Measurements from ENCODE around the gene UACA. TPM values are rescaled to one million over a fixed set of nuclear protein-coding genes. Genes with fewer than 3 reads are reported as not detected.
"Not testable (repeated sequence)": the region's sequence is repeated elsewhere in the genome, so short reads cannot be mapped to it uniquely, and the experiment has no call there.

The UACA gene
- total and polyA plus RNA-seq, 2 donors = 12.8 to 195 TPM

GRCh38 chr15:70617911-70618287 lies 145.5 kb downstream of the UACA start:
- DNase-seq (ENCODE audit: extremely low spot score) = no peak
- no peaks in the 10 kb centered on the region for H3K36me3 ChIP-seq (ENCODE audit: insufficient read depth)
- H3K4me3 ChIP-seq (ENCODE audit: low read depth, low read length) = no peak overlapping the region
- no peaks in the 10 kb centered on the region for H3K4me1 ChIP-seq (ENCODE audit: insufficient read depth)
- 88% methylated on average over 4 of the region's 4 CpGs for WGBS
- no peak overlapping the region for H3K27ac ChIP-seq (ENCODE audit: low read depth)

GRCh38 chr15:70617076-70617910 lies 146.1 kb downstream of the UACA start:
- no peak overlapping the region for H3K27ac ChIP-seq (ENCODE audit: low read depth)
- DNase-seq (ENCODE audit: extremely low spot score) = no peak
- H3K36me3 ChIP-seq (ENCODE audit: insufficient read depth) = no peaks in the 10 kb centered on the region
- H3K4me3 ChIP-seq (ENCODE audit: low read depth, low read length) = no peak overlapping the region
- H3K4me1 ChIP-seq (ENCODE audit: insufficient read depth) = no peaks in the 10 kb centered on the region
- 60% methylated on average over 4 of the region's 4 CpGs for WGBS

DNA sequence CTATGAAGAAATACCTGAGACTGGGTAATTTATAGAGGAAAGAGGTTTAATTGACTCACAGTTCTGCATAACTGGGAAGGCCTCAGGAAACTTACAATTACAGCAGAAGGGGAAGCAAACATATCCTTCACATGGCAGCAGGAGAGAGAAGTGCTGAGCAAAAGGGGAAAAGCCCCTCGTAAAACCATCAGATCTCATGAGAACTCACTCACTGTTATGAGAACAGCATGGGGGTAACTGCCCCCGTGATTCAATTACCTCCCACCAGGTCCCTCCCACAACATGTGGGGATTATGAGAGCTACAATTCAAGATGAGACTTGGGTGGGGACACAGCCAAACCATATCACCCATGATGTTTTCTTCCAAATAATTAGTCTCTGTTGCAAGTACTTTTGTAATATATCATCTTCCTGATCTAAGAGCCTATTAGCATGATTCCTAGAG lies 147.0 kb downstream of the UACA start:
- not testable (repeated sequence) for H3K4me1 ChIP-seq (ENCODE audit: insufficient read depth); H3K36me3 ChIP-seq (ENCODE audit: insufficient read depth); DNase-seq (ENCODE audit: extremely low spot score); H3K27ac ChIP-seq (ENCODE audit: low read depth); H3K4me3 ChIP-seq (ENCODE audit: low read depth, low read length)
- 62% methylated on average over 2 of the region's 2 CpGs for WGBS

DNA sequence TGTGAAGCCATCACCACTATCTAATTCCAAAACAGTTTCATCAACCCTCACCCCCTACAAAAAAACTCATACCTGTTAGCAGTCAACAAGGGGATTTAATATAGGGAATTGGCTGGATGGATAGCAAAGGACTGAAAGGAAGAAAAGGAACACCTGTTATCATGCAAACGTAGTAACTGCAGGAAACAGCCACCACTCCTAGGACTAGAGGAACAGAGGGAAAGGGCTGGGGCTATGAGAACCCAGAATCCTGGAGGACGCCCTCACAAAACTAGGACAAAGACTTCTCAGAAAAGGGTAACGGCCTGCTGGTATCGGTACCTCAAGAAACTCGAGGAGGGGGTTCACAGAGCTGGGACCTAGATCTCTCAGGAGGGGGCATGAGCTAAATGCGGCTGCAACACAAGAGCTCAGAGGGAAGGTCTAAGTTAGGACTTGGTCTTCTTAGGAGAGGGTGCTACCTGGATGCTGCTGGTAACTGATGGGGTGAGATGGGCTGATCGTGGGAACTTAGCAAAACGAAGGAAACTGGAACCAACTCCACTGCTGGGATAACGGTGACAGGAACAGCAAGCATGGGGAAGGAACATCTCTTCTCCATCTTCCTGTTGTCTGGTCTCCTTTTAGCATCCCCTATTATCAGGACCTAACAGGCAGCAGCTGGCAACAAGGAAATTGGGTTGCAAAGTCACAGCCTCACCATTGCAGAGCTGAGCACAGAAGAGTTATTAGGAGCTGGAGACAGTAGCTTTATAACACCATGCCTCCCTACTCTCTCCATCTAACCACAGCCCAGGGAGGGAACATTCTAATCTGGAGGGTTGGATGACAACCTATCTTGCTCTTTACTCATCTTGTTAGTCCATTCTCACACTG lies 147.7 kb downstream of the UACA start:
- Histone ChIP-seq H3K36me3 (ENCODE audit: insufficient read depth) (no peaks in the 10 kb centered on the region), H3K4me3 (ENCODE audit: low read depth, low read length) (no peak overlapping the region), H3K27ac (ENCODE audit: low read depth) (no peak overlapping the region), H3K4me1 (ENCODE audit: insufficient read depth) (no peaks in the 10 kb centered on the region)
- no peak for DNase-seq (ENCODE audit: extremely low spot score)
- 94% methylated on average over 9 of the region's 9 CpGs for WGBS

- H3K4me1 ChIP-seq (ENCODE audit: insufficient read depth) = no peaks in the 10 kb centered on the region
- no peak overlapping the region for H3K27ac ChIP-seq (ENCODE audit: low read depth)
- H3K4me3 ChIP-seq (ENCODE audit: low read depth, low read length) = no peak overlapping the region
- no peak for DNase-seq (ENCODE audit: extremely low spot score)
- WGBS = 98% methylated on average over 3 of the region's 3 CpGs
- no peaks in the 10 kb centered on the region for H3K36me3 ChIP-seq (ENCODE audit: insufficient read depth)
Measured at GRCh38 chr15:70614221-70614620, 149.1 kb downstream of the UACA start.

- 86% methylated on average over 2 of the region's 2 CpGs for WGBS
- DNase-seq (ENCODE audit: extremely low spot score) = no peak
- H3K36me3 ChIP-seq (ENCODE audit: insufficient read depth) = no peaks in the 10 kb centered on the region
- no peak overlapping the region for H3K4me3 ChIP-seq (ENCODE audit: low read depth, low read length)
- no peaks in the 10 kb centered on the region for H3K4me1 ChIP-seq (ENCODE audit: insufficient read depth)
- no peak overlapping the region for H3K27ac ChIP-seq (ENCODE audit: low read depth)
Measured at GRCh38 chr15:70613271-70613670, 150.1 kb downstream of the UACA start.

DNA sequence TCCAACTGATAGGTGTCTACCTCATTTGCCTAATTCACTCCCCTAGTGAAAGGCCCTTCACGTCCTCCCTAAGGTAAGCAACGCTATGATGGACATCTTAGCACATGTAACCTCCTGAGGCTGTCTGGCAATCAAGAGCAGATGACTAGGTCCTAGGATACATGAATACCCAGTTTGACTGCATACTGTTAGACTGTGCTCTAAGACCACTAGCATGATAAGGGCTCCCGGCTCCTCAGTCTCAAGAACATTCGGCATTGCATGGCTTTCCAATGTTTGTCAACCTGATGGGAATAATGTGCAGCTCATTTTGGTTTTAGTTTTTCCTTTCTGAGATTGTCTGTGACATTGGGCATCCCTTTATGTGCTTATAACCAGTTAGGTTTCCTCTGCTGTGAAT lies 152.1 kb downstream of the UACA start:
- no peak for DNase-seq (ENCODE audit: extremely low spot score)
- Histone ChIP-seq H3K4me3 (ENCODE audit: low read depth, low read length) (no peak overlapping the region), H3K36me3 (ENCODE audit: insufficient read depth) (no peaks in the 10 kb centered on the region), H3K4me1 (ENCODE audit: insufficient read depth) (no peaks in the 10 kb centered on the region), H3K27ac (ENCODE audit: low read depth) (no peak overlapping the region)
- 95% methylated on average over 4 of the region's 4 CpGs for WGBS

DNA sequence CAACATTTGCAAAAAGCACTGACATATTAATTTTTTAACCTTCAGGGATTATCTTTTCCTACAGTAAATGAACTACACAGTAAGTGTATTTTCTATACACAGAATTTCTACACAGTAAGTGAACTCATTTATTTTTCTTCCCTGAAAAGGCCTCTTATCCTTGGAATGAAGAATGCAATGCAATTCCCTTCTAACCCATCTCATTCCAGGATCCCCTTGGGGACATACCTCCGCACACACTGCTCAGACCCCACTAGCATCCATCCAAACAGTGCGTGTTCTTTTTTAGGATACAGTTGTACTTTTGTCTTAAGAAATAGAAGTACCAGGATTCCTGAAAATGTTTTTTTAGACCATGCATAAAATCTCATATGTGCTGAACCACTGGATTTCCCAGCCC lies 152.8 kb downstream of the UACA start:
- no peaks in the 10 kb centered on the region for H3K4me1 ChIP-seq (ENCODE audit: insufficient read depth)
- DNase-seq (ENCODE audit: extremely low spot score) = no peak
- H3K36me3 ChIP-seq (ENCODE audit: insufficient read depth) = no peaks in the 10 kb centered on the region
- H3K4me3 ChIP-seq (ENCODE audit: low read depth, low read length) = no peak overlapping the region
- H3K27ac ChIP-seq (ENCODE audit: low read depth) = no peak overlapping the region
- 91% methylated on average over 2 of the region's 2 CpGs for WGBS

DNA sequence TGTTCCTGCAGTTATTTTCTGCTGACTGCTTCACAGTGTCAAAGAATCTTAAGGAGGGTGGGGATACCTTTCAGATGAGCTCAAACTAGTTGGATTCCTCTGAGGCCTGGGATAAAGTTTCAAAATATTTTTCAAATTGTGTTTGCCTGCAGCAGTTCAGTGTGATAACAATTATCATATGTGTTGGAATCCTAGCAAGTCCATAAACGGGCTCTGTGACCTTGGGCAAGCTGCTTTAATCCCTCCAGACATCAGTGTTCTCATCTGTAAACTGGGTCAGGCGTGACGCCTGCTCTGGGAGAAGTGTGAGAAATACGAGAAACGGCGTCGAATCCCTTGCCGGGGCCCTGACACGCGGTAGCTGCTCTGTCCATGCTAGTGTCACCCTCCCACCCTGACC lies 153.5 kb downstream of the UACA start:
- Histone ChIP-seq H3K27ac (ENCODE audit: low read depth) (no peak overlapping the region), H3K36me3 (ENCODE audit: insufficient read depth) (no peaks in the 10 kb centered on the region), H3K4me3 (ENCODE audit: low read depth, low read length) (no peak overlapping the region), H3K4me1 (ENCODE audit: insufficient read depth) (no peaks in the 10 kb centered on the region)
- DNase-seq (ENCODE audit: extremely low spot score) = no peak
- WGBS = 88% methylated on average over 10 of the region's 10 CpGs

GRCh38 chr15:70608144-70608543 lies 155.2 kb downstream of the UACA start:
- H3K4me3 ChIP-seq (ENCODE audit: low read depth, low read length) = no peak overlapping the region
- no peaks in the 10 kb centered on the region for H3K4me1 ChIP-seq (ENCODE audit: insufficient read depth)
- DNase-seq (ENCODE audit: extremely low spot score) = peak; percentile 58
- H3K27ac ChIP-seq (ENCODE audit: low read depth) = no peak overlapping the region
- no peaks in the 10 kb centered on the region for H3K36me3 ChIP-seq (ENCODE audit: insufficient read depth)
- 36% methylated on average over 5 of the region's 5 CpGs for WGBS

- WGBS = 28% methylated on average over 7 of the region's 7 CpGs
- no peak overlapping the region for H3K27ac ChIP-seq (ENCODE audit: low read depth)
- H3K4me1 ChIP-seq (ENCODE audit: insufficient read depth) = no peaks in the 10 kb centered on the region
- no peak overlapping the region for H3K4me3 ChIP-seq (ENCODE audit: low read depth, low read length)
- peak; percentile 86 for DNase-seq (ENCODE audit: extremely low spot score)
- H3K36me3 ChIP-seq (ENCODE audit: insufficient read depth) = no peaks in the 10 kb centered on the region
Measured at GRCh38 chr15:70605606-70606410, 157.6 kb downstream of the UACA start.

GRCh38 chr15:70604666-70605315 lies 158.6 kb downstream of the UACA start:
- WGBS = 36% methylated on average over 18 of the region's 18 CpGs
- H3K27ac ChIP-seq (ENCODE audit: low read depth) = no peak overlapping the region
- DNase-seq (ENCODE audit: extremely low spot score) = no peak
- no peaks in the 10 kb centered on the region for H3K36me3 ChIP-seq (ENCODE audit: insufficient read depth)
- H3K4me3 ChIP-seq (ENCODE audit: low read depth, low read length) = no peak overlapping the region
- H3K4me1 ChIP-seq (ENCODE audit: insufficient read depth) = no peaks in the 10 kb centered on the region
